GM12878 (cell line): ENCODE results near the gene PTCD1. TPM values are rescaled to one million over a fixed set of nuclear protein-coding genes. Genes with fewer than 3 reads are reported as not detected.
"Not testable (repeated sequence)": the region's sequence is repeated elsewhere in the genome, so short reads cannot be mapped to it uniquely, and the experiment has no call there.

Experiments used
- ATAC-seq: fragments of 200-7000 bp; cut with Tn5 transposase; 3 replicates; pipeline ENCODE4 v1.9.1; 2020; ENCODE audit warnings: mild to moderate bottlenecking, moderate library complexity
- BruUV-seq: library from RNA; stranded (reverse); fragments of 400-500 nt; replicated peaks from 2 replicates; lab custom pipeline; 2021; lab: Mats Ljungman, UMichigan
- CTCF ChIA-PET: fragments of 300-600 bp; sonication (Branson Sonifier 250); formaldehyde crosslinking; extraction: SDS; loops from one replicate; lab custom pipeline; 2021; ENCODE audit warnings: inconsistent platforms; lab: Yijun Ruan, JAX
- POLR2A ChIA-PET: fragments of 350-600 bp; formaldehyde crosslinking; extraction: SDS; loops from one replicate; lab custom pipeline; 2021; ENCODE audit warnings: inconsistent platforms; lab: Charles Lee
- RAD21 ChIA-PET: fragments of 300-600 bp; sonication (Branson Sonifier 250); formaldehyde crosslinking; loops from one replicate; lab custom pipeline; 2023; ENCODE audit warnings: antibody characterized with exemption; ENCODE audit not compliant: unreplicated experiment; lab: Charles Lee
- SMC1A ChIA-PET: fragments of 300-600 bp; sonication (Branson Sonifier 250); formaldehyde crosslinking; loops from one replicate; lab custom pipeline; 2023; ENCODE audit not compliant: unreplicated experiment, uncharacterized antibody; lab: Charles Lee
- DNase-seq: peaks from one replicate; pipeline ENCODE4 v3.0.0-alpha.2; 2011; ENCODE audit warnings: low read depth, low spot score
- FAIRE-seq: peaks from 3 replicates; lab custom pipeline; 2011; peaks lifted over from hg19 to GRCh38; lab: Jason Lieb, UNC
- H2AFZ ChIP-seq: 2 replicates; pipeline ENCODE4 v1.6.0; 2011; ENCODE audit warnings: low read depth, low read length, control low read depth; ENCODE audit not compliant: control insufficient read depth
- H3K27ac ChIP-seq: 2 replicates; pipeline ENCODE4 v1.5.1; 2011; ENCODE audit warnings: control low read depth; ENCODE audit not compliant: control insufficient read depth, insufficient read depth
- H3K27me3 ChIP-seq, 2 experiments: replicated peaks in 1 of 2; 2 replicates each; pipeline versions ENCODE4 v1.6.0 to v1.6.1; 2011; ENCODE audit warnings: low read length in 1 of 2; ENCODE audit not compliant: control insufficient read depth in 2 of 2, insufficient read depth in 2 of 2
- H3K36me3 ChIP-seq, 2 experiments: 2 replicates each; pipeline ENCODE4 v1.5.1; 2011; ENCODE audit warnings: low read length in 1 of 2; ENCODE audit not compliant: control insufficient read depth in 2 of 2, insufficient read depth in 2 of 2
- H3K4me1 ChIP-seq: 2 replicates; pipeline ENCODE4 v1.6.1; 2011; ENCODE audit warnings: mild to moderate bottlenecking, low read length, moderate library complexity, mixed read lengths; ENCODE audit not compliant: control insufficient read depth, insufficient read depth
- H3K4me2 ChIP-seq: 2 replicates; pipeline ENCODE4 v1.6.0; 2011; ENCODE audit warnings: control low read depth; ENCODE audit not compliant: control insufficient read depth, insufficient read depth
- H3K4me3 ChIP-seq: fragments of 200-600 bp; sonication (generic); 2 replicates; pipeline ENCODE4 v1.5.1; 2016
- H3K79me2 ChIP-seq: 2 replicates; pipeline ENCODE4 v1.6.0; 2011; ENCODE audit warnings: low read length; ENCODE audit not compliant: control insufficient read depth, insufficient read depth
- H3K9ac ChIP-seq: 2 replicates; pipeline ENCODE4 v1.8.0; 2011; ENCODE audit warnings: low read length, control low read depth, mixed read lengths; ENCODE audit not compliant: control insufficient read depth, insufficient read depth
- H3K9me3 ChIP-seq: replicated peaks from 3 replicates; pipeline ENCODE4 v1.5.1; 2011; ENCODE audit warnings: mild to moderate bottlenecking, low read length; ENCODE audit not compliant: control insufficient read depth, insufficient read depth
- H4K20me1 ChIP-seq: 2 replicates; pipeline ENCODE4 v1.6.0; 2011; ENCODE audit not compliant: control insufficient read depth, insufficient read depth
- STAT3 ChIP-seq: IDR thresholded peaks from 2 replicates; pipeline ENCODE4 v1.6.1; 2011; ENCODE audit warnings: low read depth, low read length, improper control_type of control experiment
- WGBS: methylation state at CpG from one replicate; pipeline ENCODE4 v1.1.6; 2016; ENCODE audit warnings: low lambda C conversion rate; ENCODE audit not compliant: insufficient replicate concordance, insufficient coverage; ENCODE audit errors: missing lambda C conversion rate; 5-methylcytosine and 5-hydroxymethylcytosine counted together
- in situ Hi-C: fragments of 300-500 bp; cut with MboI; formaldehyde crosslinking; loops from 9 replicates; pipeline ENCODE4 v1.14.3; 2018; ENCODE audit warnings: mixed read lengths
- intact Hi-C: fragments of 100-400 bp; cut with micrococcal nuclease; formaldehyde crosslinking; loops from one replicate; pipeline ENCODE4 v1.14.2; 2022; ENCODE audit not compliant: unreplicated experiment
- polyA plus RNA-seq, 11 experiments: library from polyadenylated mRNA; depleted of rRNA in 4 of 11; unstranded in 6 of 11; stranded (reverse) in 5 of 11; fragments of >200 nt; fragmentation: Nextera tagmentation in 4 of 11; fragmentation: Illumina TruSeq in 1 of 11; extraction: Ambion mirVana in 4 of 11; extraction: Trizol in 1 of 11; gene quantifications; 1 replicate in 1 of 11; 2 replicates in 10 of 11; pipeline versions ENCODE4 v1.2.1 to v1.2.3, GENCODE V29; 2011 to 2016; ENCODE audit warnings: inconsistent platforms in 2 of 11, missing spikeins in 2 of 11, low read depth in 1 of 11
- total RNA-seq, 4 experiments: library from RNA; depleted of rRNA in 3 of 4; stranded (reverse); fragments of >200 nt in 3 of 4; fragmentation: Illumina TruSeq in 1 of 4; extraction: Trizol in 1 of 4; gene quantifications; 2 replicates each; pipeline versions ENCODE4 v1.2.1 to v1.2.3, GENCODE V29; 2013 to 2021
- TF ChIP-seq, protein P1 (sequence below): IDR thresholded peaks from 2 replicates; pipeline ENCODE4 v1.6.1; 2012; ENCODE audit warnings: low read length, inconsistent platforms

Gene PTCD1
- total and polyA plus RNA-seq, 10 of the 15 experiments (the other 5 are each of a cell fraction or from before 2014, with no cell fraction given), result 0.26 to 9.7 (median 5.0) TPM

DNA sequence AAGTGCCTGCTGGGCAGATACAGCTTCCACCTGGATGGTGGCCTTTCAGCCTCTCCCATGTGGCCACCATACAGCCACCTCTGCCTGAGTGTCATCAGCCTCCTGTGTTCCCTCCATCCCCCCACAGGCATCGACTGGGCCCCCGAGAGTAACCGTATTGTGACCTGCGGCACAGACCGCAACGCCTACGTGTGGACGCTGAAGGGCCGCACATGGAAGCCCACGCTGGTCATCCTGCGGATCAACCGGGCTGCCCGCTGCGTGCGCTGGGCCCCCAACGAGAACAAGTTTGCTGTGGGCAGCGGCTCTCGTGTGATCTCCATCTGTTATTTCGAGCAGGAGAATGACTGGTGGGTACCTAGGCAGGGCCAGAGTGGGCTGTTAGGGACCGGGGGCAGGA is 50.7 kb downstream of the PTCD1 start (continued):
- TF ChIP-seq, protein P1, sequence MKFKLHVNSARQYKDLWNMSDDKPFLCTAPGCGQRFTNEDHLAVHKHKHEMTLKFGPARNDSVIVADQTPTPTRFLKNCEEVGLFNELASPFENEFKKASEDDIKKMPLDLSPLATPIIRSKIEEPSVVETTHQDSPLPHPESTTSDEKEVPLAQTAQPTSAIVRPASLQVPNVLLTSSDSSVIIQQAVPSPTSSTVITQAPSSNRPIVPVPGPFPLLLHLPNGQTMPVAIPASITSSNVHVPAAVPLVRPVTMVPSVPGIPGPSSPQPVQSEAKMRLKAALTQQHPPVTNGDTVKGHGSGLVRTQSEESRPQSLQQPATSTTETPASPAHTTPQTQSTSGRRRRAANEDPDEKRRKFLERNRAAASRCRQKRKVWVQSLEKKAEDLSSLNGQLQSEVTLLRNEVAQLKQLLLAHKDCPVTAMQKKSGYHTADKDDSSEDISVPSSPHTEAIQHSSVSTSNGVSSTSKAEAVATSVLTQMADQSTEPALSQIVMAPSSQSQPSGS, result no peak
- TF ChIP-seq STAT3, result no peak

DNA sequence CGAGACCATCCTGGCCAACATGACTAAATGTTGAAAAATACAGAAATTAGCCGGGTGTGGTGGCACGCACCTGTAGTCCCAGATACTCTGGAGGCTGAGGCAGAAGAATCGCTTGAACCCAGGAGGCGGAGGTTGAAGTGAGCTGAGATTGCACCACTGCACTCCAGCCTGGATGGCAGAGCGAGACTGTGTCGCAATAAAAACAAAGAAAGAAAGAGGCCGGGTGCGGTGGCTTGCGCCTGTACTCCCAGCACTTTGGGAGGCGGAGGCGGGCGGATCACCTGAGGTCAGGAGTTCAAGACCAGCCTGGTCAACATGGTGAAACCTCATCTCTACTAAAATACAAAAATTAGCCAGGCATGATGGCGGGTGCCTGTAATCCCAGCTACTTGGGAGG is 51.4 kb downstream of the PTCD1 start:
- in situ Hi-C loops, H3K4me2 ChIP-seq: not testable (repeated sequence)
- intact Hi-C loops, result loop anchor here (1.0 kb wide), 1 partner anchor 22 kb away; no protein-coding TSS in a partner anchor

More for the DNA sequence above, 51.4 kb downstream of the PTCD1 start:
- WGBS, result 99% methylated on average over 13 of the region's 14 CpGs
- not testable (repeated sequence) for H4K20me1 ChIP-seq, H3K9ac ChIP-seq, FAIRE-seq, H3K9me3 ChIP-seq, H3K27me3 ChIP-seq, H3K27ac ChIP-seq, DNase-seq, H2AFZ ChIP-seq, ATAC-seq, H3K4me3 ChIP-seq, H3K4me1 ChIP-seq, BruUV-seq
- ChIA-PET POLR2A (interaction anchor here (0.6 to 1.1 kb wide), 3 partner anchors 12 to 633 kb away, joined by 3 to 4 read pairs (median 3); no protein-coding TSS in a partner anchor), RAD21 (interaction anchor here (0.9 kb wide), 1 partner anchor 22 kb away, joined by 3 read pairs; no protein-coding TSS in a partner anchor), SMC1A (interaction anchor here (1.0 to 1.2 kb wide), 4 partner anchors 11 to 51 kb away, joined by 3 read pairs; partner anchors contain the start of genes CPSF4 and PTCD1), CTCF (interaction anchor here (1.0 to 1.8 kb wide), 5 partner anchors 13 to 58 kb away, joined by 3 to 14 read pairs (median 4); partner anchors contain the start of gene ARPC1B)
- Histone ChIP-seq H3K79me2 (peaks cover 20% of the 10 kb centered on the region), H3K36me3 (peaks cover 29 to 43% of the 10 kb centered on the region in 2 experiments)
